OCI-LY1 (cell line): Measurements from ENCODE around the gene LIAS.

ENCODE experiments used
- H2AFZ ChIP-seq: fragments of 200-600 bp; sonication (generic), shearing (Covaris generic); 2 replicates; pipeline ENCODE4 v1.6.0; 2014; ENCODE audit warnings: antibody characterized with exemption, mild to moderate bottlenecking, low read length
- H3F3A ChIP-seq: fragments of 200-600 bp; sonication (generic), shearing (Covaris generic); 2 replicates; pipeline ENCODE4 v1.6.0; 2014; ENCODE audit warnings: mild to moderate bottlenecking, antibody characterized with exemption, low read length, moderate library complexity; ENCODE audit not compliant: insufficient read depth
- H3K27ac ChIP-seq: fragments of 200-600 bp; sonication (generic); 2 replicates; pipeline ENCODE4 v1.5.1; 2014; ENCODE audit warnings: low read length, mixed run types, mild to moderate bottlenecking, low read depth; ENCODE audit not compliant: poor library complexity, severe bottlenecking
- H3K27me3 ChIP-seq: fragments of 200-600 bp; sonication (generic); 2 replicates; pipeline ENCODE4 v1.6.0; 2014; ENCODE audit warnings: antibody characterized with exemption, mild to moderate bottlenecking, low read length, moderate library complexity; ENCODE audit not compliant: insufficient read depth
- H3K36me3 ChIP-seq: fragments of 200-600 bp; sonication (generic); 2 replicates; pipeline ENCODE4 v1.6.1; 2014; ENCODE audit warnings: mild to moderate bottlenecking, antibody characterized with exemption, low read length, moderate library complexity, mixed read lengths; ENCODE audit not compliant: insufficient read depth
- H3K4me1 ChIP-seq: fragments of 200-600 bp; sonication (generic); 2 replicates; pipeline ENCODE4 v1.5.1; 2014; ENCODE audit warnings: mild to moderate bottlenecking, low read length, moderate library complexity; ENCODE audit not compliant: insufficient read depth, severe bottlenecking
- H3K4me2 ChIP-seq: fragments of 200-600 bp; sonication (generic), shearing (Covaris generic); 2 replicates; pipeline ENCODE4 v1.6.1; 2014; ENCODE audit warnings: low read length
- H3K4me3 ChIP-seq: fragments of 200-600 bp; sonication (generic); 2 replicates; pipeline ENCODE4 v1.5.1; 2014; ENCODE audit warnings: low read length, low read depth, mild to moderate bottlenecking, mixed read lengths; ENCODE audit not compliant: poor library complexity, severe bottlenecking
- H3K79me2 ChIP-seq: fragments of 200-600 bp; shearing (Covaris generic); 2 replicates; pipeline ENCODE4 v1.6.1; 2016; ENCODE audit warnings: mixed run types, low read length, mixed read lengths; ENCODE audit not compliant: insufficient read depth
- H3K9ac ChIP-seq: fragments of 200-600 bp; sonication (generic), shearing (Covaris generic); 2 replicates; pipeline ENCODE4 v1.6.1; 2014; ENCODE audit warnings: mild to moderate bottlenecking, low read length, mixed read lengths
- H3K9me2 ChIP-seq: fragments of 200-600 bp; sonication (generic), shearing (Covaris generic); 2 replicates; pipeline ENCODE4 v1.6.1; 2014; ENCODE audit warnings: low read depth, mild to moderate bottlenecking, low read length, mixed read lengths
- H3K9me3 ChIP-seq: fragments of 200-600 bp; shearing (Covaris generic); 2 replicates; pipeline ENCODE4 v1.6.1; 2014; ENCODE audit warnings: low read length, mixed read lengths
- H4K20me1 ChIP-seq: fragments of 200-600 bp; sonication (generic), shearing (Covaris generic); 2 replicates; pipeline ENCODE4 v1.6.0; 2016; ENCODE audit warnings: mild to moderate bottlenecking, low read length; ENCODE audit not compliant: insufficient read depth
- EZH2 ChIP-seq: fragments of 200-600 bp; sonication (generic), shearing (Covaris generic); IDR thresholded peaks from 2 replicates; pipeline ENCODE4 v1.8.0; 2017; ENCODE audit warnings: borderline replicate concordance, mixed run types, mild to moderate bottlenecking, antibody characterized with exemption, low read length, moderate library complexity, mixed read lengths
- TF ChIP-seq, protein P1 (sequence below): fragments of 200-600 bp; sonication (generic), shearing (Covaris generic); IDR thresholded peaks from 2 replicates; pipeline ENCODE4 v1.5.1; 2017; ENCODE audit warnings: mild to moderate bottlenecking, antibody characterized with exemption, low read length, moderate library complexity, mixed read lengths

The LIAS gene

DNA sequence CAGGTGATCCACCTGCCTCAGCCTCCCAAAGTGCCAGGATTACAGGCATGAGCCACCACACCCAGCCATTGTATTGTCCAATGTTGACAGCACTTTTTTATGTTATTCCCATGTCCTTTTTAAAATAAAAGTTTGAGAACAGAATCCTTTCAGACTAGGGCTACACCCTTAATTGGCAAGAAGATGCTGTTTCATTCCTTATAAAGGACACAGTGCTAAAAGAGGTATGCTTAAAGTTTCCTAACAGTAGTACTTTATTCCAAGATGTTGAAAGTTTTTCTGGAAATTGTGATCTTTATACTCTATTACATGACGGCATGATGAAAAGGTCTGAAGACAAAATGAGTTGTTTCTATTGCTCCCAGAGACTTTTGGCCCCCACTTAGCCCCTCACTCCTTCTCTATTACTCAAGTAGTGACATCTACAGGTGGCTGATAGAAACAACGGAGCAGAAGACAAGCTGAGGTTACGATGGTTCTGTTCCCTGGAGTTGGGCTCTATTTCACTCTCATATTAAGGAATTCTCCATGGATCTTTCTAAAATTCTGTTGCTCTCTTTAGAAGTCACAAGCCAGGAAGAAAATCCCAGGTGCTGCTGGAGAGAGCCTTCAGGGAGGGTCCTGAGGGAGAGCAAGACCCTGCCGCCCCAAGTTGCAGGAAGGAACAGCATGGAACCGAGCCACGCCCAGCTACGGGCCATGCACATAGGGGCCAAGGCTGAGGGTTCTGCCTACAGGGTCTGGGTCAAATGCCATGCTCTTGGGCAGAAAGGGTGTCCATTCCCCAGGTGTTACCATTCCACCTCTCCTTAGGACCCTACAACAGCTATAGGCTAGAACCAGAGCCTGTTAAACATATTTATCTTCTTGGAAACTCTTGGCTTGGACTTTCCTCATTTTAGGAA is 22.9 kb upstream of the LIAS start:
- Histone ChIP-seq H4K20me1 (no peaks in the 10 kb centered on the region), H3K9me3 (no peaks in the 10 kb centered on the region), H3F3A (no peaks in the 10 kb centered on the region), H2AFZ (no peak overlapping the region), H3K4me3 (peak overlapping the region; percentile 18), H3K4me2 (peak overlapping the region; percentile 57), H3K36me3 (no peaks in the 10 kb centered on the region), H3K9me2 (no peaks in the 10 kb centered on the region), H3K9ac (no peak overlapping the region), H3K27ac (no peak overlapping the region), H3K4me1 (no peaks in the 10 kb centered on the region), H3K27me3 (peaks cover 4% of the 10 kb centered on the region; the same call in 1 of the 2 replicates), H3K79me2 (no peaks in the 10 kb centered on the region)
- TF ChIP-seq, protein P1, sequence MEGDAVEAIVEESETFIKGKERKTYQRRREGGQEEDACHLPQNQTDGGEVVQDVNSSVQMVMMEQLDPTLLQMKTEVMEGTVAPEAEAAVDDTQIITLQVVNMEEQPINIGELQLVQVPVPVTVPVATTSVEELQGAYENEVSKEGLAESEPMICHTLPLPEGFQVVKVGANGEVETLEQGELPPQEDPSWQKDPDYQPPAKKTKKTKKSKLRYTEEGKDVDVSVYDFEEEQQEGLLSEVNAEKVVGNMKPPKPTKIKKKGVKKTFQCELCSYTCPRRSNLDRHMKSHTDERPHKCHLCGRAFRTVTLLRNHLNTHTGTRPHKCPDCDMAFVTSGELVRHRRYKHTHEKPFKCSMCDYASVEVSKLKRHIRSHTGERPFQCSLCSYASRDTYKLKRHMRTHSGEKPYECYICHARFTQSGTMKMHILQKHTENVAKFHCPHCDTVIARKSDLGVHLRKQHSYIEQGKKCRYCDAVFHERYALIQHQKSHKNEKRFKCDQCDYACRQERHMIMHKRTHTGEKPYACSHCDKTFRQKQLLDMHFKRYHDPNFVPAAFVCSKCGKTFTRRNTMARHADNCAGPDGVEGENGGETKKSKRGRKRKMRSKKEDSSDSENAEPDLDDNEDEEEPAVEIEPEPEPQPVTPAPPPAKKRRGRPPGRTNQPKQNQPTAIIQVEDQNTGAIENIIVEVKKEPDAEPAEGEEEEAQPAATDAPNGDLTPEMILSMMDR, result peak; percentile 64
- TF ChIP-seq EZH2, result no peak

DNA sequence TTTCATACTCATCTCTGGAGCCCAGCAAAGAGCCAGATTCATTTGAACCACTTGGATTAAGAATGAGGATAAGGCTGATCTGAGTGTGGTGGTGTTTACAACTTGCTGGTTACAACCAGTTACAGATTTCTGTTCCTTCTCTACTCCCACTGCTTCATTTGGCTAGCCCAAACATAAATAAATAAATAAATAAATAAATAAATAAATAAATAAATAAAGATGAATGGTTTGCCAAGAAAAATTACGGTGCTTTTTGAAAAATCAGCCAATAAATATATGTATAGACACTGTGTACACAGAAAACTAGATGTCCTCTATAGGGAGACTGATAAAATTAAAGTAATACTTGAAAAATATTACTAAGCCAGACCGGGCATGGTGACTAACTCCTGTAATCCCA is 17.3 kb upstream of the LIAS start:
- H3K9me3 ChIP-seq, result no peaks in the 10 kb centered on the region
- no peak for TF ChIP-seq EZH2
- TF ChIP-seq, protein P1, result no peak
- H3K36me3 ChIP-seq, result no peaks in the 10 kb centered on the region
- H4K20me1 ChIP-seq, result no peaks in the 10 kb centered on the region
- no peak overlapping the region for H3K27ac ChIP-seq
- H3F3A ChIP-seq, result no peaks in the 10 kb centered on the region
- no peaks in the 10 kb centered on the region for H3K9me2 ChIP-seq
- H3K4me3 ChIP-seq, result no peak overlapping the region
- H3K27me3 ChIP-seq, result peaks cover 4% of the 10 kb centered on the region; the same call in 1 of the 2 replicates
- H3K4me2 ChIP-seq, result no peak overlapping the region
- no peaks in the 10 kb centered on the region for H3K4me1 ChIP-seq
- no peaks in the 10 kb centered on the region for H3K79me2 ChIP-seq
- no peak overlapping the region for H2AFZ ChIP-seq
- H3K9ac ChIP-seq, result no peak overlapping the region

DNA sequence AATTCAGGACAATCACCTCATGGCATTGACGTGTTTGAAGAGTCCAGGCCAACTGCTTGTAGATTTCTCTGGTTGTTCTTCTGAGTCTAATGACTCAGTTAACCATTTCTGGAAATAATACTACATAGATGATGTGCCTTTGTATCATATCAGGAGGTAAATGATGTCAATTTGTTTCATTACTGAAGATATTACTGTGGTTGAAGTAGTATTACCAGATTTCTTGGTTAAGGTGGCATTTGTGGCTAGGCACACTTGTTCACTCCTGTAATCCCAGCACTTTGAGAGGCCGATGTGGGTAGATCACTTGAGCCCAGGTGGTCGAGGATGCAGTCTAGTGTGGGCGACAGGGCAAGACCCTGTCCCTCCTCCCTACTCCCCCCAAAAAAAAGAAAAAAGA is 15.9 kb upstream of the LIAS start:
- Histone ChIP-seq H3K4me1 (peaks cover 10% of the 10 kb centered on the region), H3K4me3 (no peak overlapping the region), H3K9ac (no peak overlapping the region), H4K20me1 (no peaks in the 10 kb centered on the region), H3K9me2 (no peaks in the 10 kb centered on the region), H2AFZ (no peak overlapping the region), H3K27ac (no peak overlapping the region), H3K27me3 (peaks cover under 1% of the 10 kb centered on the region; the same call in 1 of the 2 replicates), H3K4me2 (no peak overlapping the region), H3K9me3 (no peaks in the 10 kb centered on the region), H3K79me2 (no peaks in the 10 kb centered on the region), H3F3A (no peaks in the 10 kb centered on the region), H3K36me3 (no peaks in the 10 kb centered on the region)
- TF ChIP-seq EZH2, result no peak
- TF ChIP-seq, protein P1, result no peak
